NAMALWA (cell line): ENCODE measurements around the gene MAN2A1.
"Not testable (repeated sequence)": the region's sequence is repeated elsewhere in the genome, so short reads cannot be mapped to it uniquely, and the experiment has no call there.

Source experiments
- DNase-seq: peaks from one replicate; pipeline ENCODE4 v3.0.0-alpha.2; 2015; ENCODE audit warnings: low spot score

The MAN2A1 gene

DNA sequence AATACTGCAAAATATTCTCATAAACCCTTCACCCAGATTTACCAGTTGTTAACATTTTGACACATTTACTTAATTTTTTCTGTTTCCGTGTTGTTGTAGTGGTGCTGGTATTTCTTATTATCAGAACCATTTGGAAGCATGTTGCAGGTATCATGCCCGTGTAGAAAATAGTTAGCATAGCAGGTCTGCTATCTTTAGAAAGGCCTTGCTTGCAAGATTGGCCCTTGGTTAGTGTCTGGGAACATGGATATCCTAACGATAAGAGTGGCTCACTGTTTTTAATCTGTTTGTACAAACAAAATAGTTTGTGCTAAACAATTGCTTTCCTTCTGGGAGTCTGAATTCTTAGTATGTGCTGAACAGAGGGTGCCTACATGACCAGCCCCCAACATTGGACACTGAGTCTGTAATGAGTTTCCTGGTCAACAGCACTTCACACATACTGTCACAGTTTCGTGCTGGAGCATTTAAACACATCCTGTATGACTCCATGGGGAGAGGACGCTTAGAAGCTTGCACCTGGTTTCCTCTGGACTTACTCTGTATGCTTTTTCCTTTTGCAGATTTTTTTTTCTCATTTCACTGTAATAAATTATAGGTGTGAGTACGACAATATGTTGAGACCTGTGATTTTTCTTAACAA, 66.9 kb downstream of the MAN2A1 start:
- no peak for DNase-seq

DNA sequence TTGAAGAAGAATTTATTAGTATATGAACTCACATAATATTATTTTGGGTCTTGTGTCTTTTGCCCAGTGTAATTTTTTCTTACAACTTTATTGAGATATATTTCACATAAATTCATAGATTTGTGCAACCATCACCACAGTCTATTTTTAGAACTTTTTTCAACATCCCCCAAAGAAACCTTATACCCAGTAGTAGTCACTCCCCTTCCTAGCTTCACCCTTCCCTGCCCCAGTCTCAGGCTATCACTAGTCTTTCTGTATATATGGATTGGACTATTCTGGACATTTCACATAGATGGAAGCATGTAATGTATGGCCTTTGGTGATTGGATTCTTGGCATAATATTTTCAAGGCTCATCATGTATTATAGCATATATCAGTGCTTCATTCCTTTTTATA, 67.8 kb downstream of the MAN2A1 start:
- DNase-seq: no peak

DNA sequence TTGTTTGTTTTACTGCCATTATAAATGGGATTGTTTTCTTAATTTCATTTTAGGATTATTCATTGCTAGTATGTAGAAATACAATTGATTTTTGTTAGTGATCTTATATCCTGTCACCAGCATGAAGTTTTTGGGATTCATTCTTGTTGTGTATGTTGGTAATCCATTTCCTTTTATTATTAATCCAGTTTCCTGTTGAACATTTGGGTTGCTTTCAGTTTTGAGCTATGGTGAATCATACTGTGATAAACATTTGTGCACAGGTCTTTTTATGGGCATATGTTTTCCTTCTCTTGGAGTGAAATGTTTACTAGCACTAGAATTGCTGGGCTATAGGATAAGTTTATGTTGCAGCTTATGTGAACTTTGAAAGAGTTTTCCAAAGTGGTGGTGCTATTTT, 69.6 kb downstream of the MAN2A1 start:
- no peak for DNase-seq

DNA sequence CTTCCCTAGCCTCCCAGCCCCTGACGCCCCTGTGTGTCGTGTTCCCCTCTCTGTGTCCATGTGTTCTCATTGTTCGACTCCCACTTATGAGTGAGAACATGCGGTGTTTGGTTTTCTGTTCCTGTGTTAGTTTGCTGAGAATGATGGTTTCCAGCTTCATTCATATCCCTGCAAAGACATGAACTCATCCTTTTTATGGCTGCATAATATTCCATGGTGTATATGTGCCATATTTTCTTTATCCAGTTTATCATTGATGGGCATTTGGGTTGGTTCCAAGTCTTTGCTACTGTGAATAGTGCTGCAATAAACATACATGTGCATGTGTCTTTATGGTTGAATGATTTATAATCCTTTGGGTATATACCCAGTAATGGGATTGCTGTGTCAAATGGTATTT, 70.4 kb downstream of the MAN2A1 start:
- not testable (repeated sequence) for DNase-seq

DNA sequence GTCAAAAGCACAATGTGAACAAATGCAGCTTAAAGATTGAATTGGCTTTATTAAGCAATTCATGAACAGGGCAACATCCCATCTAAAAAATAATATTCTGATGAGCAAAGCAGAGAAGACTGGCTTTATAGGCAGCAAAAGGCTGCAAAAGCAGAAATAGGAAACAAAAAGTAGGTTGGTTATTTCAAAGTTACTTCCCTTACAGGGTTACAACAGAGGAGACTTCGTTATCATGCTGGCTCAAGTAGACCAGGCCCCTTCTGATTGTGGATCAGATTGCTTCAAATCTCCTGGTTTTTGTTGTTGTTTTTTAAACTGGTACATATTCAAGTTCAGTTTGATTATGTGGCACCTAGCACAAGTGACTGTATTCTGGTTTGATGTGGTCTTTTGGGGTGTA, 73.1 kb downstream of the MAN2A1 start:
- DNase-seq: no peak

DNA sequence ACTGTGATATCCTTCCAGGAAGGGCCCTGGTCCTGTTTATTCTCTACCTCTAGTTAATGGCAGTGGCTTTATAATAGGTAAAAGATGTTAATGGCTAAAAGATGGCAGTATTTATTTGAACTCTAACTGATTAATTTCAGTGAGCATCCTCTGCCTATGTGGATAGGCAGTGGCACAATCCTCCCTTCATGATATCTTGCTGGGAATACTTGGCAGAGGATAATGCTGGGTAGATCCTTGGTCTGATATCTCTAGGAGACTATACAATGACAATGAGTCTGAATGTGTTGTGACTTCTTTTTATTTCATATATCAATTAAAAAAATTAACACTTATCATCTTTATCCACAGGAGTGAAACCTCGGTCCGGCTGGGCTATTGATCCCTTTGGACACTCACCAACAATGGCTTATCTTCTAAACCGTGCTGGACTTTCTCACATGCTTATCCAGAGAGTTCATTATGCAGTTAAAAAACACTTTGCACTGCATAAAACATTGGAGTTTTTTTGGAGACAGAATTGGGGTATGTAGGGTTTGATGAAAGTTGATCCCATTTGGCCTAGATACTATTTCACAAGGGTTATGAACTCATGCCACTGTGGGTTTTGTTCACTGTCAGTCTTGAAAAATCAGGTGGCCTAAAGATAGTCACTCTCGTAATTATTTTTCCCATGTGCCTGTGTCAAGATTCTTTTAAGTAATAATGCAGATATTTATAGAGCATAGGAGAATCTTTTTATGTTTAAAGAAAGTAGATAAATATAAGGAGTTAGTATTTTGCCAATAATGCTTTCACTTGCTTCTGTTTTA, 77.7 kb downstream of the MAN2A1 start:
- no peak for DNase-seq

DNA sequence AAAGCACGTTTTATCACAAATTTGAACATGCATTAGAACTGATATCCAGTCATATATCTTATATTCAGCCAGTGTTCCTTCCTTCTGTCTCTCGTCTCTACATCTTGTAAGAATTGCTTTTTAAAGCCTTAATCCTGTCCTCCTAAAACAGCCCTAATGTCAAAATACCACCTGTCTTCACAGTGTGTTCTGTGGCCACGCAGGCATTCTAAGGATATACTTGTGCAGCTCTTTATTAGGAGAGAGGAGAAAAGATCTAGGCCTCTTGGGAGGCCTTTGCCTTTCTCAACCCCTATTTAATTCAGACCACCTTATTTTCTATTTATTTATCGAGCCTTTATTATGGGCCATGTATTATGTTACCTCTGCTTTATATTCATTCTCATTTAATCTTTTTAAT, 78.3 kb downstream of the MAN2A1 start:
- no peak for DNase-seq

DNA sequence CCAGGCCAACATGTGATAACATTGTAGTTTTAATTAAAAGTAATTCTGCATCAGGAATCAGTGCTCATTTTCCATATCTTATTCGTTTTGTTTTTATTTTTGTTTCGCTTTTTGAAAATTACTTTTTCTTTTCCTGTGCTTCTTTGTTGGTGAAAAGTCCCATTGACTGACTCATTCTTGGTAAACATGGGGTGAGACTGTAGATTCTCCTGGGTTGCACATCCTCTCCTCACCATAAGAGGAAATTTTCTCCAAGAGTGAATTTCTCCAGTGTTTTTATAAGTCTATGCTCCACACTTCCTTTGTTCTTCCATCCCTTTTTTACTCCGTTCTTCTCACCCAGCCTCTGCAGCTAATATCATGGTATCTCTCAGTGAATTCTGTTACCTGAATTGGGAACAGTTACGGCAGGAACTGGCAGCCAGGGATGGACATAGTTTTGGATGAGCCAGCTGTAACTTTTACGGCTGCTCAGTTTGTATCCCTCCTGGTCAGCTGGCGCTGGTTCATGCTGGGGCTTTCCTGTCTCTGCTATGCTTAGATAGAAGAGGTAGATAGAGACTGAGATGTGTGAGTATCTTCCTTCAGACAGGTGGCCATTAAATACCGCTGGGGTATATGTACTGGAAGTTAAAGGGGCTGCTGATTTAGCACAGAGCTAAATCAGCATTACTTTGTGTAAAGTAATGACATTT, 80.0 kb downstream of the MAN2A1 start:
- DNase-seq: no peak

DNA sequence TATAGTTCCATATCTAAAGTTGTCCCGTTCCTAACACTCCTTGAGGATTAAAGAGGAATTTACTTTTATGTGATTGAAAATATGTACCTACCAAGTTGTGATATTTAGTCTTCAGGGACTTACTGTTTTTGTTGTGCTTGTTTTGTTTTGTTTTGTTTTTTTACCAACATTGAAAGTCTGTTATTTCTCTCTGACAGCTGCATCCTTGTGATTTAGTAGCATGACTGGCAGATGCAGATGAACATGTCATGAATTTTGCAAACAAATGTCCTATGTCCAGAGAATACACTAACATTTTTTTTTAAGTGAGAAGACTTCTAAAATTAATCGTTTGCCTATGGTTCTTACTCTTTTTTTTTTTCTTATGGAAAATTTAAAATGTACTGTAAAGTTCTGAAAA, 85.4 kb downstream of the MAN2A1 start:
- DNase-seq: no peak

DNA sequence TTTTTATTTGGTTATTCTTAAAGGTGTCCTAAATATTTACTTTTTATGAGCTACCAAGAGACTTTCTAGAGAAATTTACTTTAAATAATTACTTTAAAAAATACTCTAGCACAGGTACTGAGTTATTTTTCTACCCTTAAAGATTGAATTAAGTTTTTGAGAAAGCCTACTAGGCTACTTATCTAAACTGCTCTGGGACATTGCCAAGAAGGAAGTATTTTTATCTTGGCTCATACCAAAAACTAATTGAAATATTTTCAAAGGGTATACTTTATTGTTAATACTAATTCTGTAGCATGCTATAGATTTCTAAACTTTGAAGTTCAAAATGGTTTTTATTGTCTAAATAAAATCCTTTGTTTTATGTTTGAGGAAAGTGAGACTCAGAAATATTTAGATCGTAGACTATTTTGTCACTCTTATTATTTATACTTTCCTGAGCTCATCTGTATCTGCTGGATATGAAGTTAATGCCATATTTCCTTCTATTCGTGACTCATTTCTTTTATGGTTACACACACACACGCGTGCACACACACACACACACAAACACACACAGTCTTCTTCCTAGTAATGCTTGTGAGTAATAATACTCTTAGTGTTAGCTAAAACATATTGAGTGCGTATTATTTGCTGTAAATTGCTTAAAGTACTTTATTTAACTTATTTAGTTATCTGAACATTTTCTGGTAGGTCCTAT, 89.5 kb downstream of the MAN2A1 start:
- DNase-seq: no peak

DNA sequence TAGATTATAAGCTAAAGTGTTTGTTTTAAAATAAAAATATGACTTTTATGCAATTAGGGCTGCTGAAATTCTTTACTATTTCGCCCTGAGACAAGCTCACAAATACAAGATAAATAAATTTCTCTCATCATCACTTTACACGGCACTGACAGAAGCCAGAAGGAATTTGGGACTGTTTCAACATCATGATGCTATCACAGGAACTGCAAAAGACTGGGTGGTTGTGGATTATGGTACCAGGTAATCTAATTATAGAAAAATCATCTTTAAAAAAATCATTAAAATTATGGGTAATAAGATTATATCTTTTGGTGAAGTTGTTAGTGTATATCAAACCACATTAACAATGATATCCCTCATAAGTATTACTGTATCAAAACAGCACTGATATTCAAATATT, 95.0 kb downstream of the MAN2A1 start:
- DNase-seq: no peak

DNA sequence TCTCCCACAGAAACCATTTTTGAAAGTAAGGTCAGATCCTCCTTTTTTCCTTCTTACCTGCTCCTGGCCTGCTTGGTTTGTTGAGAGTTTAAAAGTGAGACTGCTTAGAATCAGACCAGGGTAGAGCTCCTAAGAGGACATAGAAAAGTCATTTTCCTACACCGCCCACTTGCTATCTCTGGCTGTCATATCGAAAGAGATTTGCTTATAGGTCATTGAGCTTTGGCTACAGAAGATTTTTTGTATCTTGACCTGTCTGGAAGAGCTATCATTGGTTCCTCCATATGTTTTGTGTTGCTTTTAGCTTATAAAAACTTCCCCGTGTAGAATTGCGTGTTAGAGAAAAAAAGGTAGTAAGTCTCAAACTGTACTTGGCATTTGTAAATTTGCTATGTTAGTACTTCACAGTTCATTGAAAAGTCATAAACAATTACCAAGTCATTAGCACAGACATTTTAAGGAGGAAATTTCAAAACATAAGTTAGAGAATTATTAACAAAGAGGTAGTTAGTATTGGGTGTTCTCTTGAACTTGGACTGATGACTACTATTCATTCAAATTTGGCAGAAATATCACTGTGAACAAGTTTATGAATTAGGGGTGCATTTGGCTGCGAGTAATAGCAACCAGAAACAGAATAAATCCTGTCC, 96.6 kb downstream of the MAN2A1 start:
- DNase-seq: no peak

DNA sequence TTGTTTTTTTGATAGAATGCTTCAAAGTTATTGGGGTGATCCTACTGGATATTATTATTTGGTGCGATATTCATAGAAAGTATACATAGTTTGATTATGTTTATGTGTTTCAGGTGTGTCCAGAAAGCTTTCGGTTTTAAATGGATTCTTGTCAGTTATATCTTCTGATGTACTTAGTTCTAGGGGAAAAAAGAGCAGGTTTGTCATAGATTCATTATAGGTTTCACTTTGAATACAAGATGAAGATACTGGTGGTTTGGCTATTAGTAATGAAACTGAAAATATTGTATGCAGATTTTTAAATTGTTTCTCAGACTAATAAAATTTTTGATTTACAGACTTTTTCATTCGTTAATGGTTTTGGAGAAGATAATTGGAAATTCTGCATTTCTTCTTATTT, 98.9 kb downstream of the MAN2A1 start:
- no peak for DNase-seq

DNA sequence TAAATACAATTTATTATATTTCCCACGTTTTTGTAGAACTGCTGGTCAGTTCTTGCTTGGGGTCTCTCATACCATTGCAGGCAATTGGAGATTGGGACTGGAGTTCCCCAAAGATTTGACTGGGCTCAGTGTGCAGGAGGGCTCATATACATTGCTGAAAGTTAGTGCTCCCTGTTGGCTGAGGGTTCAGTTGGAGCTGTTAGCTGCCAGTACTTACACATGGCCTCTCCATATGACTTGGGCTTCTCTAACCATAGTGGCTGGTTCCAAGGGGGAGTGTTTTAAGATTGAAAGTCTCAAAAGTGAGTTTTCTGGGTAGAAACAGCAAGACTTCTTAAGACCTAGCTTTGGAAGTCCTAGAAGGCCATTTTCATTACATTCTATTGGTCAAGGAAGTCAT, 102.9 kb downstream of the MAN2A1 start:
- no peak for DNase-seq

DNA sequence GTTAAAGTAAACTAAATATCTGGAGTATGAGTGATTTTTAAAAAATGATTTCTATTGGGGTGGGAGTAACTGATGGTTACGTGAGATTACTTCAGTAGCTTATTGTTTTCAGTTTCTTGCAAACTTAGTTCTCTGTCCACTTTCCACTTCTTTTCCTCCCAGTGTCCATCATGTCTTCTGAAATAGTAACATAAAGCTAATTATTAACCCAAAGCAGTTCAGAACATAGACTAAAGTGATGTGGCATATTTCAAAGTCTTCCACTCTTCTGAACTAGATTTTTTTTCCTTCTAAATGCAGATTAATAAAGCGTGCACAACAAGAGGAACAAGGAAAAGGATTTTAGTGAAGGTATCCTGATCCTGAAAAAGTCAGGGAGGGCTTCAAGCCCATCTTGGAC, 114.1 kb downstream of the MAN2A1 start:
- DNase-seq: no peak

DNA sequence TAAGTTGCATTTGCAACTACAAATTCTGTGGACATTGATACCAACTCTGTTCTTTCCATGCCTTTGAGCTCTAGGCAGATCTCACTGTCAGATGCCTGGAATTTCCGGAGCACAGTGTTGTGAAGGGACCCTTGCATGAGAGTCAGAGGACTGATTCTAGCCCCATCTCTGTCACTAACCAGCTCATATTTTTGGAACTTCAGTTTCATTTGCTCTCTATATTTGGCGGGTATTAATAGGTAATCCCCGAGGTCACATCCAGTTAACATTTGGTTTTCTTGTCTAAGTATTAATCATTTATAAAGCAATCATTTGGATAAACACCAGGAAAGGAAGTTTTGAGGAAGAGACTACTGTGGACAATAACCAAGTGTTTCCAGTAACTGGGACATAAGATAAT, 115.7 kb downstream of the MAN2A1 start:
- no peak for DNase-seq

DNA sequence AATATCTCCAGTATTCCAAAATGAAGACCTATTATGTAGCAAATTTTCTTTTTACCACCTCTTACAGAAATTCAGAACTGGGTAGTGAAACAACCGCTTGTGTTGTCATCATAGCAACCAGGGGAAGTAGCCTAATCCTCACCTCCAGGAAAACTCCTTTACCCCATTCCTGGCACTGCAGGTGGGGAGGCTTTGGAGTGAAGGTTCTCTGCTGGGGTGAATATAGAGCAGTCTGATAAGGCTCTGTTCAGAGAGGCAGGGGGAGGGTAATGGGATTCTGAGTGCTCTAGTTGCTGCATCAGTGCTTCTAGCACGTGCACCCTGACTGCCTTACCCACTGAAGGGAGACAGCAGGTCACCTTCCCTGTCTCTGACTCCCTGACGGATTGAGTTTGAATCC, 116.2 kb downstream of the MAN2A1 start:
- DNase-seq: no peak

DNA sequence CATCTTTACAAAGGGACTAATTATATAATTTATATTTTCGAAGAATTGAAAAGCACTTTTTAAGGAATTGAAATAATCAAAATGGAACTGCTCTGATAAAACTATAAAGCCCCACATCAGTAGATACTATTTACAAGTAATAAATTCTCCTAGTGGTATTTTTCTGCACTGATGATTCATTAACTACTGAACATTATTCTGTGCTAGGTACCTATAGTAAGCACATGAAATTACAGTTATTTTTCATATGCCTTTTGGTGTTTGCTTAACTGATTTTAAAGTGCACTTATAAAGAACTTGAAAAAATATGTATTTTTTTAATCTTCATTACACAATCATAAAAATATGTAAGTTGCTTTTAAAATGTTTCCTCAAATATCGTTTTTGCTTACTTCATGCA, 123.0 kb downstream of the MAN2A1 start:
- no peak for DNase-seq

DNA sequence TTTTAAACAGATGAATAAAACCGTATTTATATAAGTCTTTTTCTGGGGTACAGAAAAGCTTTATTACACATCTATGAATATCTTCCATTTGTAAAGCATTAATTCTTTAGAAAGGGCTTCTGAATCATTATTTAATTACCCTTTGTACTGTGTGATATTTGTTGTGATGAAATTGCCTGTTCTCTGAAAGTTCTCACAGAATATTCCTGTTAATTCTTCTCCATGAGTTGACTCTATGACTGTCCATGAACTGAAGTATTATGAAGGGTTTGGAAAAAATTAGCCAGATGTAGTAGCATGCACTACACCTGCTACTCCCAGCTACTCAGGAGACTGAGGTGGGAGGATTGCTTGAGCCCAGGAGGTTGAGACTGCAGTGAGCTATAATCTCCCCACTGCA, 127.0 kb downstream of the MAN2A1 start:
- no peak for DNase-seq

DNA sequence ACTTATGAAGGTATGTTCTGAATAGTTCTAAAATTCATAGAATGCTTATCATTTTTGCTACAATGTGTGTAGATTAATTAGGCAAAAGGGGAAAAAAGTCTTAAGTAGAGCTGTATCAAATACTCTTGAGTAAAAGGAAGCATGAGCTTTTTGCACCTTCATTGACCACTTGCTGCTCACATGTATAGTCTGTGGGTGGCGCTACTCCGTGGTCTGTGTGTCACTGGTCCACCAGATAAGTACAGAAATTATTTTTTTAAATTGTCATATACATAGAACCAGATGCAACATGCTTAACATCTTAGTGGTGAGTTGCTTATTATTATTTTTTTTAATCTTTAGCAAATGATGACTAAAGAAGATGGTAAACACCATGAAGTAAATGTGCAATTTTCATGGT, 130.2 kb downstream of the MAN2A1 start:
- no peak for DNase-seq

DNA sequence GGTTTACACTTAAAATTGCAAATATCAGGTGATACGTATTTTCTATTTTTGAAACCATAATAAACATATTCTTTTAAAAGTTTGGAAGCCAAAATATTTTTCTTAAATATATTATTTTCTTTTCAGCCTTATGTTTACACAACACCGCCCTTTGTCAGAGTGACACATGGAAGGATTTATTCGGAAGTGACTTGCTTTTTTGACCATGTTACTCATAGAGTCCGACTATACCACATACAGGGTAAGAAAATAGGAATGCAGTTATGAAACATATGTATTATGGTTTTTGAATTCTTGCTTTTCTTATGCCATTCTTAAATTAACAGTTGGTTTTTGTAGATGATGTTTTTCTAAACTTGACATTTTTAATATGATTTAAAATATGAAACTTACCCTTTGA, 133.9 kb downstream of the MAN2A1 start:
- no peak for DNase-seq

DNA sequence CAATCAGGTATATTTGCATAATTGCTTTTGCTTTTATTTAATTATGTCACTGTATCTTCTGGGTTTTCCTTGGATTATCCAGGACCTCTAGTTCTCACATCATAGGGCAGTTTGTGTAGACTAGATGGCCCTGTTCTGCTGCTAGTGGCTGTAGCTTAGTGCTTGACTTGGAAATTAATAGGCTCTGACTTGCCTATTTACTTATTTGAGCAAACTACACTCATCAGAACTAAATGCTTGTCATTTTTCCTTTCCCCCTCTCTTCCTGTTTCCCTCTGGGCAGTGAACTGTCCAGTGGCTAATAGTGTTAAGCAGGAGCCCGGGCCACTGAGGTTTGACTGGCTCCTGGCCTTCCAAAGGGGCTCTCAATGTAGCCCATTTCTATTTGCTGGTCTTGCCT, 135.7 kb downstream of the MAN2A1 start:
- DNase-seq: no peak
